ENCODE results near the gene TNFRSF19.

DNA sequence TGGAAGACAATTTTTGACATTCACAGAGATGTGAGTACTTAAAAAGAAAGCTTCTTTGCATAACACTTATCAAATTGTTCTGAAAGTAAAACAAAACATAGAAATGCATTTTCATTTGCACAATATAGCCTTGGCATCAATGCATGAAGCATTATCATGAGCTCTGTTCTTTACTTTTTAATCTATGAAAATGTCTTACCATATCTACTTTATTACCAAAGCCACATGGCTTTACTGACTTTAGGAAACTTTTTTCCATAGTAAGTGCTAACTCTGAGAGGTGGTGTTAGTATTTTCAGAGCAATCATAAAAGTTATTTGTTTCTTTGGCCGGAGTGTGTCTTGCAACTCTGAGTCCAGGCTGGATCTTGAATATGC lies 10.5 kb downstream of the TNFRSF19 start:
- no peak for TF ChIP-seq CTCF (IDR thresholded peaks at IDR 0.05; ENCODE audit: control extremely low read depth in 1 of 3, insufficient read depth in 1 of 3, low read depth in 1 of 3, low read length in 3 of 3)
- TF ChIP-seq BRCA1 (IDR thresholded peaks at IDR 0.05; ENCODE audit: low read depth, low read length), result no peak
- no peak for TF ChIP-seq EZH2 (IDR thresholded peaks at IDR 0.05; ENCODE audit: low read depth, low read length, severe bottlenecking)
- no peak for TF ChIP-seq TAF1 (IDR thresholded peaks at IDR 0.05; ENCODE audit: low read depth, low read length)
- TF ChIP-seq SIX5 (IDR thresholded peaks at IDR 0.05; ENCODE audit: low read depth, low read length), result no peak
- no peak for TF ChIP-seq POLR2AphosphoS5 (IDR thresholded peaks at IDR 0.05; ENCODE audit: low read depth, low read length)
- TF ChIP-seq RNF2 (IDR thresholded peaks at IDR 0.05; ENCODE audit: borderline replicate concordance, low read depth, low read length, missing control alignments, poor library complexity, severe bottlenecking), result no peak
- no peak for TF ChIP-seq SP1 (IDR thresholded peaks at IDR 0.05; ENCODE audit: low read depth, low read length)
- TF ChIP-seq, protein P1, sequence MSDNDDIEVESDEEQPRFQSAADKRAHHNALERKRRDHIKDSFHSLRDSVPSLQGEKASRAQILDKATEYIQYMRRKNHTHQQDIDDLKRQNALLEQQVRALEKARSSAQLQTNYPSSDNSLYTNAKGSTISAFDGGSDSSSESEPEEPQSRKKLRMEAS (IDR thresholded peaks at IDR 0.05), result no peak
- TF ChIP-seq SP2 (IDR thresholded peaks at IDR 0.05; ENCODE audit: low read length), result no peak
- TF ChIP-seq ZNF274 (IDR thresholded peaks at IDR 0.05; ENCODE audit: borderline replicate concordance, extremely low read depth, low read length), result no peak
- no peak for TF ChIP-seq CREB1 (IDR thresholded peaks at IDR 0.05)
- TF ChIP-seq NANOG (IDR thresholded peaks at IDR 0.05; ENCODE audit: insufficient read depth, low read depth, low read length, poor library complexity, severe bottlenecking), result no peak
- TF ChIP-seq POLR2A (IDR thresholded peaks at IDR 0.05; ENCODE audit: control extremely low read depth in 1 of 2, low read depth in 2 of 2, low read length in 2 of 2), result no peak
